ENCODE data around the gene KISS1. TPM values are rescaled to one million over a fixed set of nuclear protein-coding genes. Genes with fewer than 3 reads are reported as not detected.

KISS1 gene
- total RNA-seq, 4 donors from 2014 or later: not detected

GRCh38 chr1:204177133-204177532, 19.2 kb downstream of the KISS1 start:
- Histone ChIP-seq H3K36me3 (no peaks in the 10 kb centered on the region), H3K4me3 (replicated peaks in 1 of 3) (no peak overlapping the region), H3K4me1 (no peaks in the 10 kb centered on the region), H3K9me3 (no peaks in the 10 kb centered on the region), H3K27me3 (no peaks in the 10 kb centered on the region), H3K27ac (no peak overlapping the region)
- TF ChIP-seq, protein P1, sequence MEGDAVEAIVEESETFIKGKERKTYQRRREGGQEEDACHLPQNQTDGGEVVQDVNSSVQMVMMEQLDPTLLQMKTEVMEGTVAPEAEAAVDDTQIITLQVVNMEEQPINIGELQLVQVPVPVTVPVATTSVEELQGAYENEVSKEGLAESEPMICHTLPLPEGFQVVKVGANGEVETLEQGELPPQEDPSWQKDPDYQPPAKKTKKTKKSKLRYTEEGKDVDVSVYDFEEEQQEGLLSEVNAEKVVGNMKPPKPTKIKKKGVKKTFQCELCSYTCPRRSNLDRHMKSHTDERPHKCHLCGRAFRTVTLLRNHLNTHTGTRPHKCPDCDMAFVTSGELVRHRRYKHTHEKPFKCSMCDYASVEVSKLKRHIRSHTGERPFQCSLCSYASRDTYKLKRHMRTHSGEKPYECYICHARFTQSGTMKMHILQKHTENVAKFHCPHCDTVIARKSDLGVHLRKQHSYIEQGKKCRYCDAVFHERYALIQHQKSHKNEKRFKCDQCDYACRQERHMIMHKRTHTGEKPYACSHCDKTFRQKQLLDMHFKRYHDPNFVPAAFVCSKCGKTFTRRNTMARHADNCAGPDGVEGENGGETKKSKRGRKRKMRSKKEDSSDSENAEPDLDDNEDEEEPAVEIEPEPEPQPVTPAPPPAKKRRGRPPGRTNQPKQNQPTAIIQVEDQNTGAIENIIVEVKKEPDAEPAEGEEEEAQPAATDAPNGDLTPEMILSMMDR (IDR thresholded peaks at IDR 0.05): no peak
- TF ChIP-seq POLR2A (IDR thresholded peaks at IDR 0.05): no peak
- WGBS, 2 donors: 56 to 57% methylated on average over 4 of the region's 4 CpGs
- intact Hi-C loops (cut with DNase I): no loop called here
- no peak for DNase-seq

DNA sequence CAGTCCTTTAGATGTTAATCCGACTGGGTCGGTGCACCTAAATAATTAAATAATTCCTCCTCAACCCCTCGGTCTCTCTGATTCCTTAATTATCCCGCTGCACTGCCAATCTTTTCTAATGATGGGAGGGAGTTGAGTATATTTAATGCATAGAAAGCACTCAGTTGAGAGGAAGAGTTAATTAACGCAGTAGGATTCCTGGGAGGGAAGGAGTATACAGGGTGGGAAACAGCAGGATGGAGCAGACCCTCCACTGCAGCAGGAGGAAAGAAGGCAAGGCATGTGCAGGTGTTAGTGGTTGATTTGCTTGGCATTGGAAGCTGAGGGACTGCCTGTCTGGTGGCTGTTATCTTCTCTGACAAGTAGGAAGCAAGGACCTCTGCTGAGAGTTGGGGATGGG, 20.2 kb downstream of the KISS1 start:
- Histone ChIP-seq H3K36me3 (no peaks in the 10 kb centered on the region), H3K27ac (no peak overlapping the region), H3K4me3 (replicated peaks in 1 of 3) (no peak overlapping the region), H3K27me3 (no peaks in the 10 kb centered on the region), H3K9me3 (no peaks in the 10 kb centered on the region), H3K4me1 (no peaks in the 10 kb centered on the region)
- intact Hi-C loops (cut with DNase I): no loop called here
- 72 to 89% methylated on average over 5 of the region's 5 CpGs for WGBS, 2 donors
- DNase-seq: no peak
- no peak for TF ChIP-seq POLR2A (IDR thresholded peaks at IDR 0.05)
- TF ChIP-seq, protein P1 (IDR thresholded peaks at IDR 0.05): no peak

DNA sequence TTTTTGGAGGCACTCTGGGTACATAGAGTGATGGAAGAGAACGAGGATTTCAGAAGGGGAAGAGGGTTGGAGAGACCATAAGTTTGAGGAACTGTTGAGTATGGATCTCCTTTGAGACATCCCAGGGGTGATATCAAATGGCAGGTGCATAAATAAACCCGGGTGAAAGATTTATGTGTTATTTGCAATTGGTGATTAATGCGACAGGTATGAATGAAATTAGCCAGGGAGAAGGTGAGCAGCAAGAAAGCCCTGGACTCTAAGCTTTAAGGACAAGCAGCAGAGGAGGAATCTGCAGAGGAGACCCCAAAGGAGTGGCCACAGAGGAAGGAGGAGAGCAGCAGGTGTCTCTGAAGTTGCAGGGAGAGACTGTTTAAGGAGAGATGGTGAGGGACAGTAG, 21.3 kb downstream of the KISS1 start:
- TF ChIP-seq POLR2A (IDR thresholded peaks at IDR 0.05): no peak
- TF ChIP-seq, protein P1 (IDR thresholded peaks at IDR 0.05): no peak
- Histone ChIP-seq H3K9me3 (no peaks in the 10 kb centered on the region), H3K27me3 (no peaks in the 10 kb centered on the region), H3K27ac (no peak overlapping the region), H3K4me3 (replicated peaks in 1 of 3) (no peak overlapping the region), H3K36me3 (no peaks in the 10 kb centered on the region), H3K4me1 (no peaks in the 10 kb centered on the region)
- 81 to 90% methylated on average over 3 of the region's 3 CpGs for WGBS, 2 donors
- DNase-seq: no peak
- intact Hi-C loops (cut with DNase I): no loop called here

- Histone ChIP-seq H3K4me3 (replicated peaks in 1 of 3) (no peak overlapping the region), H3K27ac (no peak overlapping the region), H3K4me1 (no peaks in the 10 kb centered on the region), H3K9me3 (no peaks in the 10 kb centered on the region), H3K27me3 (no peaks in the 10 kb centered on the region), H3K36me3 (no peaks in the 10 kb centered on the region)
- TF ChIP-seq, protein P1 (IDR thresholded peaks at IDR 0.05): no peak
- no peak for TF ChIP-seq POLR2A (IDR thresholded peaks at IDR 0.05)
- DNase-seq: no peak
- intact Hi-C loops (cut with DNase I): no loop called here
- 87 to 94% methylated on average over 2 of the region's 2 CpGs for WGBS, 2 donors
Measured at GRCh38 chr1:204172404-204173029, 23.8 kb downstream of the KISS1 start.

- 55 to 57% methylated on average over 4 of the region's 4 CpGs for WGBS, 2 donors
Measured at GRCh38 chr1:204171751-204172178, 24.5 kb downstream of the KISS1 start.

More at GRCh38 chr1:204171751-204172178, 24.5 kb downstream of the KISS1 start:
- no peak overlapping the region for H3K4me3 ChIP-seq (replicated peaks in 1 of 3)
- H3K9me3 ChIP-seq: no peaks in the 10 kb centered on the region
- no peaks in the 10 kb centered on the region for H3K36me3 ChIP-seq
- no peak overlapping the region for H3K27ac ChIP-seq
- DNase-seq: no peak
- intact Hi-C loops (cut with DNase I): no loop called here
- no peak for TF ChIP-seq POLR2A (IDR thresholded peaks at IDR 0.05)
- TF ChIP-seq, protein P1 (IDR thresholded peaks at IDR 0.05): no peak
- no peaks in the 10 kb centered on the region for H3K4me1 ChIP-seq
- no peaks in the 10 kb centered on the region for H3K27me3 ChIP-seq
